Right hindlimb (tissue), 1 donor: ENCODE results near the gene SLC4A2.

Experiments used
- DNase-seq: peaks from one replicate; pipeline ENCODE4 v3.0.0-alpha.2; 2018

The SLC4A2 gene

DNA sequence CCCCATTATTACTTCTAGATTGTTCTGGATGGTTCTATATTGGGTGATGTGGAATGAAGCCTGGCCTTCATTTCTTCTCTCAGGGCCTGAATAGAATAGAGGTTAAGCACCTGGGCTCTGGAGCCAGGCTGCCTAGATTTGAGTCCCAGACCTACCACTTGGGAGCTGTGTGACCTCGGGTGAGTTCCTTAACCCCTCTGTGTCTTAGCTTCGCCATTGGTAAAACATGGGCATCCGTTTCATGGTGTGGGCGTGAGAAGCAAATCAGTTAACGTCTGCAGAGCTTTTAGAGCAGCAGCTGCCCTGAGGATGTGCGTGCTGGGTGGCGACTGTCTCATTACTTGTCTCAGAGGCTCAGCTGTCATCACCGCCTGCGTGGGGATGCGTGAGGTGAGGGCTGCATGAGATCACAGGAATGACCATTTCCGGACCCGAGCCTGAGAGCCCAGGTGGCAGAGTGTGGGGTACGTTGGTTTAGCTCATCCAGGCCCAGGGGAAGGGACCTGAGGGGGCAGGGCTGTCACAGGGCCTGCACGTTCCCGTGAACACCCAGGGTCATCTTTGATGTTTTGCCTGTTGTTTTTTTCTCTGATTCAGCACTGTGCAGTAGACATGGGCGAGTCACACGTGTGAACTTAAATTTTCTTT, 36.6 kb downstream of the SLC4A2 start:
- no peak for DNase-seq

DNA sequence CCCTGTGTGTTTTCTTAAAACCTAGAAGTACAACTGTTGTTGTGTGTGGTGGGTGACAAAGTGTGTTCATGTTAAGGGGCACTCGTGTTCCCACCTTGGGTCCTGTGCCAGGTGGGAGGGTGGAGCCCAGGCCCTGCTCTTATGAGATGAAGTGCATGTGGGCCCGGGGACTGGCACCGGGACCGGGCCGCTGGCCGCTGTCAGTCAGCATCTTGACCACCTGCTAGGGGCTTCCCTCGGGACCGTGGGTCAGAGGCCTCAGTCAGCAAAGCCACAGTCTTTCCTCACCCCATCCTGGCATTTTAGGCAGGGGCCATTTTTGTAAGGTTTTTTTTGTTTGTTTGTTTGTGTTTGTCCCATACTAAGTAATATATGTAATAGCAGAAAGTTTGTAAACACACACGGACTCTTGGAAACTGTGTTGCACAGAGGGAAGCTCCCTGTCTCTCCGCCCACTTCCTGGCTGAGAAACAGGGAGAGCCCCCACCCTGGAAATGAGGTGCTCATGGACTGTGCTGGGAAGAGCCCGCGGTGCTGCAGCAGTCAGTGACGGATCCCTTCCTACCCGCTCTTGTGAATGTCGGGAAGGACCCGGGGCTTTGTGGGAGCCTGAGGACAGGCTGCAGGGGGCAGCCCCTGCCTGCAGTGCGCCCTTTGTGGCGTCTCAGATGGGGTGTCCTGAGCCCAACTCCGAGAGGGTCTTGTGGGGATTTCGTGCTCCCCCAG, 40.3 kb downstream of the SLC4A2 start:
- DNase-seq: no peak

GRCh38 chr7:151100921-151101320, 41.5 kb downstream of the SLC4A2 start:
- no peak for DNase-seq

DNA sequence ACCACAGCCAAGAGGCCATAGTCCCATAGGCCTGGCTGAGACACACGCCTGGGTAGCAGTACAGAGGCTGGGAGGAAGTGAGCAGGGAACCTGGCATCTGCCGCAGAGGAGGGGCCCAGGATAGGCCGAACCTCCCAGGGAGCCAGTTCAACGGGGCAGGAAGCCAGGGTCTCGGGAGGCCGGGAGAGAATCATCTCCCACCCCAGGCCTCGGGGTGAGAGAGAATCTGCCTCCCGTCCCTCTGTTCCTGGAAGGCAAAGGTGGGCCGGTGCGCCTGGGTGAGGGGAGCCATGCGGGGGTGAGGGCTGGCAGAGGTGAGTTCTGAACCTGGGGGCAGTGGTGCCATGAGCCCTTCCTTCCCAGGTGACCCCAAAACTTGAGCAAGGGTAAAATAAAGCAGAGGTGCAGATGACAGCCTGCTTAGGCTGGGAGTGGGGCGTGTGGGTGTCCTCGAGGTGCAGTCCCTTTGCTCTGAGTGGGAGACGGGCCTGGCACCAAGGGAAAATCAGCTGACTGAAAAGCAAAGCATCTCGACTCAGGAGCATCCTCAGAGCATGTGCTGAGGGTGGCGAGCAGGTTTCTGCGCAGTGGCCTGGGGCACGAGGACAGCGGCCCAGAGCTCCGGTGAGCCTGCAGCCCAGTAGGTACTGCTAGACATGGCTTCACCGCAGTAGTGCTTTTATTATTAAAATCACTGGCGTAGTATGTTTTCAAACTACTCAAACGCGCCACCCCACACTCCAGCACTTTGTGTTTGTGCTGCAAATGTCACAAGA, 42.4 kb downstream of the SLC4A2 start:
- no peak for DNase-seq

DNA sequence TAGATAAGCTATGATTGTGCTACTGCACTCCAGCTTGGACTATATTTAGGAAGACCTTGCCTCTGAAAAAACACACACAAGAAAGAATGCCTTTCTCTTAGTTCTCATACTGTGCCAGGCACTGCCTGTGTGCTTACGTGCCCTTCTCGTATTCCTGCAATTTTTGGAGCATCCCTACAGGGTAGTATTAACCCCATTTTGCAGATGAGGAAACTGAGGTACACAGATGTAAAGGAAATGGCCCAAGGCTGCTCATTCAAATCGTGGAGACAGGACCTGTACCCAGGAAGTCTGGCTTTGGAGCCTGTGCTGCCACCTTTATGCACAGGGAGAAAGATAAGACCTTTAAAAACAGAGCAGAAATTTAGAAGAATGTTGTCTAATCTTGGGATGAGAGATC, 43.6 kb downstream of the SLC4A2 start:
- no peak for DNase-seq

- no peak for DNase-seq
Measured at GRCh38 chr7:151103973-151104372, 44.6 kb downstream of the SLC4A2 start.

DNA sequence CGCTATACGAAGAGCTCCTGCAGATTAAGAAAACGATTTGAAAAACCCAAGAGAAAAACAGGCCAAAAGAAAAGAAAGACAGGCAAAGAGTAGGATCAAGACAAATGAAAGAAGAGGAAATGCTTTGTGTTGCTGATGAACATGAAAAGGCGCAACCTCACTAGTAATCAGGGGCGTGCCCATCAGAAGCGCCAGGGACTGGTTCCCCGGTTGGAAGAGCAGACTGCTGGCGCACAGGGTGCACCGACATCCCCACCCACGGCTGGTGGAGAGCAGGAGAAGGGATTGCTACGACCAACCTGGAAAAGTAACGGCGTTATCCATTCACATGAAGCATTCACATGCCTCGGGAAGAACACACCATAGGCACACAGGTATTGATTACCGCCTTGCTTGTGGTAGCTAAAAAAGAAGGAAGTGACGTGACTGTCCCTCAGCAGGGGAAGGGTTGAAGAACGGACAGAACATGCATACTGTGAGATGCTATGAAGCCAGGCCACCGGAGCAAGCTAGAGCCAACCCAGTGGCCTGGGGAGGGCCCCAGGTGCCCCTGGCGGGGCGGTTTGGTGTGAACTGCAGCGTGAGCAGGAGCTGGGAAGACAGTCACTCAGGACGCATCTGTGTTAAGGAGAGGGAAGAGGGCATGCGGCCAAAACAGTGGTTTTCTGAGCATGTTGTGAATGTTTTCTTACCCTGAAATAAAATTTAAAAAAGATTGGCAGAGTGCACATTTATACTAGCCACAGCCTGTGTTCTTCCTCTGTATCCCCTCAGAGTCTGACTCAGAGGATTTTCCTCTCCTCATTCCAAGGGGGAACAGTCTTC, 45.2 kb downstream of the SLC4A2 start:
- no peak for DNase-seq

DNA sequence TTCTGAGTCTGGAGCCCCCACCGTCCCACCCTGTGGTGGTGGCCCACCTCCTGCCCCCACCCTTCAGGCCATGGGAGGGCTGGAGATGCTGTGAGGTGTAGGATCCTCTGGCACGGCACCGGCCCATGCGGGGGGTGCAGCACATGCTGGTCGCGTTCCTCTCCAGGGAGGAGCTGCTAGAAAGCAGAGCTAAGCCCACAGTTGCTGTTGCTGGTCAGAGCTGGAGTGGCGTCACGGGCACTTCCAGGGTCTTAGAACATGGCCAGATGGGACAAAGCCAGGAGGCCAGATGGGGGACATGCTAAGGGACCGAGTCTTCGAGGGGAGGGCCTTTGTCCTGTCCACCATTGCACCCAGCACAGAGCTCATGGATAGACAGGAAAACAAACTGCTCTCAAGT, 48.5 kb downstream of the SLC4A2 start:
- DNase-seq: no peak

DNA sequence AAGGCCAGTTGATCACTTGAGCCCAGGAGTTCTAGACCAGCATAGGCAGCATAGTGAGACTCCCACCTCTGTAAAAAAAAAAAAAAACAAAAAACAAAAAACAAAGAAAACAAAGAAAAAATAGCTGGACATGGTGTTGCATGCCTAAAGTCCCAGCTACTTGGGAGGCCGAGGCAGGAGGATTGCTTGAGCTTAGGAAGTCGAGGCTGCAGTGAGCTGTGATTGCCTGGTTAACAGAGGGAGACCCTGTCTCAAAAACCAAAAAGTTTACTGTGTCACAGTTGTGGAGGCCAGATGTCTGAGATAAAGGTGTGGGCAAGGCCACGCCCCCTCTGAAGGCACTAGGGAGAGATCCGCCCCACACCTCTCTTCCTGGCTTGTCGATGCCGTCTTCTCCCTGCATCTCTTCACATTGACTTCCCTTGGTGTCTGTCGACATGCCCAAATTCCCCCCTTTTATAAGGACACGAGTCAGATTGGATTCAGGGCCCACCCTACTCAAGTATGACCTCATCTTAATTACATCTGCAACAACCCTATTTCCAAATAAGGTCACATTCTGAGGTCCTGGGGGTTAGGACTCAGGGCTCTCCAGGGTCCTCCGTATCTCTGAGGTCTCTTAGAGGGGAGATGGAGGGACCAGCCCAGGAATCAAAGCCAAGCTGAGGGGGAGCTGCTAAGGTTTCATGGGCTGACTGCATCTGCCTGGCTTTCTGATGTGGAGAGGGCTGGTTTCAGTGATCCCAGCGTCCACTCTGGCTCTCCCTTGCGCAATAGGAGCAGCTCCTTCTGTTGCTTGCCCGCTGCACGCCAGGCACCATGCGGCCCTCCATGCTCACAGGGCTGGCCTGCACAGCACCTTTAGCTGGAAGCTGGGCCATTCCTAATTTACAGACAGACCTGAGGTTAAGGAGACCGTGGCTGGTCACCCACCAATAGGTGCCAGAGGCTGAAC, 50.0 kb downstream of the SLC4A2 start:
- DNase-seq: no peak

DNA sequence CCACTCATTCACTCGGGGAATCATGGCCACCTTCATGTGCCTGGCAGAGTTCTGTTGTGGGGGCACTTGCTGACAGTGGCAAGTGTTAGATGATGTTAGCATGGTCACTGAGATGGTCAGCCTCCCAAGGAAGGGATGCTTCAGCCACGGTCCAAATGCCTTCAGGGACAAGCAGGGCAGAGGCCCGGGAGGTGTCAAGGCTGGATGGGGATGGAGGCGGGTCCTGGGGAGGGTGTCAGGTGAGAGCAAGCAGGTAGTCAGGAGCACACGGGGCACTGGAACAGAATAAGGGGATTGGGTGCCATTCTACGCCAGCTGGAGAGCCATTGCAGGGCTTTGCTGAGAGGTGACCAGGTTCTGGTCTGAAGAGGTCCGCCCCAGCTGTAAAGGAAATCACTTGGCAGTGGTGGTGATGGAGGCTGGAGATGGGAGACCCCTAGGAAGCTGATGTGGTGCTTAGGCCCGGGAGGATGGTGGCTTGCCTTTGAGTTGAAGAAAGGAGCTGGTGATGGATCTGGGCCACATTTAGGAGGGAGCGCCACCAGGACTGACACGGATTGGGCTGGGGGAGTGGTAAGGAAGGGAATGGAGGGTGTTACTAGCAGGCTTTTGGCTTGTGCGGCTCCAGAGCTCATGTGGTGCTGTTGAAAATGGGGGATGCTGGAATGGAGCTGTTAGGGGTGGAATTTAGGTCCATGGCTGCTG, 51.0 kb downstream of the SLC4A2 start:
- no peak for DNase-seq

DNA sequence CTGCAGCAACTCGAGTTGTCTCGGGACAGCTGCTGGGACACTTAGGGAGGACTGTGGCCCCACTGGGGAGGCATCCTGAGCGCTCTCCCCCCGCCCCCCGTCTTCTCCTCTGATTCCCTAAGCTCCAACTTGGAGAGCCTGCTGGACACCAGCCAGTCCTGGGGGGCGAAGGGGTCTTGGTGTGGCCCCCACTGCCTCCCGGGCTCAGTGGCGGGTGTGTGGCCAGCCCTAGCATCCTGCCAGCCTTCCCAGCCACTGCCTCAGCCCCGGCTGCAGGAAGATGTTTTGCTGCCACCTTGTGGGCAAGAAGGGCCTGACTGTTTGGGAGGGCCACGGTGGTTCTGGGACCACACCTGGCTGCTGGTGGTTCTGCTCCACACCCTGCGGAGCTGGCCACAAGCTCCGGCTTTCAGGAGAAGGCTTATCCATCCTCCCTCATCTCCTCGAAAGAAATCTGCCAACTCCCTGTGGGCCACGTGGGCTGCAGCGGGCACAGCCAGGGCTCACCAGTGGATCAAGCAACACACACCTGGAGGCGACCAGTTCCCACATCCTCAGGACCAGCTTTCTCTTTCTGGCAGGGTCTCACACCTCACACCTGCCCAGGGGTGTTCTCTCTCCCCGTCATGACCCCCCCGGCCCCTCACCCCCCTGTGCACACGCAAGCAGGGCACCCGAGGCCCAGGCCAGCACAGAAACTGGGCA, 51.7 kb downstream of the SLC4A2 start:
- peak; percentile 84 for DNase-seq

DNA sequence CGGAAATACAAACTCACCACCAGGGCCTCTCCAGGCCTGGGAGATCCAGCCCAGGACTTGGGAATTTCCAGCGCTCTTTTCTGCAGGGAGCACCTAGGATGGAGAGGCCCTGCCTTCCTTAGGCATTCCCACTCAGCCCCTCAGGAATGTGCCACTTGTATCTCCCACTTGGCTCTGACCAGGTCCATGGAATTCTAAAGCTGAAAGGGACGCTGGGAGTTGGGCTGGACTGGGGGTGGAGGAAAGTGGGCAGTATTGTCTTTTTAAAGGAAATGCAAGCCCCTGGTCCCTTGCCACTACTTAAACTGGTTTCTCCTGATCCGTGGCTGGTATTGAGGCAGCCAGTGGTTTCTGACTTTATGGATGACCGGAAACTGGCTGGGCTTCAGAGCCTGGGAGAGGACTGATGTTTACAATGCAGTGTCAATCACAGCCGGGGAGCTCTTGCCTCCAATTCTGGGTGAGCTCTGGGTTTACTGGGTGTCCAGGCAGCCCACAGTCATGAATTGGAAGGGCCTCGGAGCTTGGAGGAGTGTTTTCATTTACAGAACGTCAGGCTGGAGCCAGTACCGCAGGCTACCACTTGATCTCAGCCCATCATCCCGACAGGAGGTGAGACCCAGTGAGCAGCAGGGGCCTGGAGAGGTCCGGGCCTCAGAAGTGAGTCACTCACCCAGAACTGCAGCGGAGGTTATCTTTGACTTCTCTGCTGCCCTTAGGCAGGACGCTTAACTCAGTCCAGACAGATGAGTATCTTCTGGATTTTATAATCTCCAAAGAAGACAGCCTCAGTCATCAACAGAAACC, 54.2 kb downstream of the SLC4A2 start:
- DNase-seq: no peak

- DNase-seq: no peak
Measured at GRCh38 chr7:151114151-151115090, 55.0 kb downstream of the SLC4A2 start.

DNA sequence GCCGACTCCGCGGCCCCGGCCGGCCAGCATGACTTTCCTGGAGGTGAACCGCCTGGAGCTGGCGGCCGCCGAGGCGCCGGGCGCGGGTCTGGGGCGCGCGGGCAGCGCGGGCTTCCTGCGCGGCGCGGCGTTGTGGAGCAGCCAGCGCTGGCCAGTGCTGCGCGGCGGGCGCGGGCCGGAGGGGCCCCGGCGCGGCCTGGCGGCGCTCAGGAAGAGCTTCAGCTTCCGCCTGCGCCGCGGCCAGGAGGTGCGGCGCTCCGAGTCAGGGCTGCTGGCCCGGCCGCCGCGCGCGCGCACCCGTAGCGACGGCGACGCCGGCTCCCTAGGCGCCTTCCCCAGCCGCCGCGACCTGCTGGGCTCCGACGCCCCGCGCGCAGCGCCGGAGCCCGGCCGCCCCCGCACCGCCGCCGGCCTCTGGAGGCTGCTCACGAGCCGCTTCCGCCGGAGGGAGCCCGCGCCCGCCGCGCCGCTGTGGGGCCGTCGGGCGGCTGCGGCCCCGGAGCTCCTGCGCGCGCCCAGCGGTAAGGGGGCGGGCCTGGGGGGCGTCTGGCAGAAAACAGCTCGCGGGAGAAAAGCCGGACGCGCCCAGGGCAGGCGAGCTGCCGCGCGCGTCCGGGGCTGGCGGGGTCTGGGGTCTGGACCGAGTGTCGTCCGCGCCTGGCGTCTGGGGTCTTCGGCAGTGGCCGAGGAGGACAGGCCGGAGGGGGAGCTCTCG, 55.9 kb downstream of the SLC4A2 start:
- DNase-seq: peak; percentile 59

- DNase-seq: no peak
Measured at GRCh38 chr7:151115836-151116418, 56.5 kb downstream of the SLC4A2 start.

DNA sequence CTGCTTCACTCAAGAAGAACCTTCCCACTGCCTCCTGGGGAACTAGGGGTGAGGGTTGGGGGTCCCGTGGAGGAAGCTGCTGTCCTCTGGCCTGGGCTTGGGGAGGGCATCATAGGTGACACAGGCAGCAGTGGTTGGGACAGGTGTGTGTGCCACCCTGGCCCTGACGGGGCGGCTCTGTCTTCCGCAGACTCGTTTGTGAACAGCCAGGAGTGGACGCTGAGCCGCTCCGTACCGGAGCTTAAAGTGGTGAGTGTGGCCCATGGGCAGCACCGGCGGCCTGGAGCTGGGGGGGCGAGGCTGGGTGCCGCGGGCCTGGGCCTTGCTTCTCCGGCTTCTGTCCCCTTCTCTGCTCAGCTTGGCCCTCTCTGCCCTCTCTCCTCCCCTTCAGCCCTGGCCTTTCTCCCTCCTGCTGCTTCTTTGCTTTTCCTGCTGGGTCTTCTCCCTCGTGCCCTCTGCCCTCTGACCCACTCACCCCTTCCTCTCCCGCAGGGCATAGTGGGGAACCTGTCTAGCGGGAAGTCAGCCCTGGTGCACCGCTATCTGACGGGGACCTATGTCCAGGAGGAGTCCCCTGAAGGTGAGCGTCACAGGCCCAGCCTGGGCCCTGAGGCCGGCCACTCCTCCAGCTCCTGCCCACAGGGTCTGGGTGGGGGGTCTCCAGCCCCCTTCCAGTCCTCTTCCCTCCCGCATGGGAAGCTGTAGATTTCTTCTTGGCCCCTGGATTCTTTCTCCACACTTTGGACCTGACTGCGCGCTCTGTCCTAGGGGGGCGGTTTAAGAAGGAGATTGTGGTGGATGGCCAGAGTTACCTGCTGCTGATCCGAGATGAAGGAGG, 57.4 kb downstream of the SLC4A2 start:
- DNase-seq: no peak
